Thymus (tissue), 11 donors: Measurements from ENCODE around the gene DNAJC16. TPM values are rescaled to one million over a fixed set of nuclear protein-coding genes. Genes with fewer than 3 reads are reported as not detected.

Source experiments
- DNase-seq, 9 donors: peaks; one replicate each; pipeline ENCODE4 v3.0.0-alpha.2; 2013; ENCODE audit warnings: low spot score in 9 of 9, low read depth in 6 of 9, missing footprints in 1 of 9
- H3K27ac ChIP-seq, 2 donors: one replicate each; pipeline ENCODE4 v1.5.1; 2013; ENCODE audit warnings: control low read depth in 1 of 2, low read depth in 1 of 2, low read length in 1 of 2, mild to moderate bottlenecking in 1 of 2, moderate library complexity in 1 of 2
- H3K27me3 ChIP-seq, 2 donors: one replicate each; pipeline ENCODE4 v1.5.1; 2013; ENCODE audit warnings: low read length in 1 of 2; ENCODE audit not compliant: control insufficient read depth in 2 of 2, insufficient read depth in 1 of 2
- H3K36me3 ChIP-seq, 2 donors: one replicate each; pipeline ENCODE4 v1.5.1; 2013; ENCODE audit warnings: low read length in 1 of 2, mild to moderate bottlenecking in 1 of 2, moderate library complexity in 1 of 2; ENCODE audit not compliant: control insufficient read depth in 2 of 2, insufficient read depth in 2 of 2
- H3K4me1 ChIP-seq, 2 donors: one replicate each; pipeline ENCODE4 v1.5.1; 2013; ENCODE audit warnings: low read length in 2 of 2; ENCODE audit not compliant: control insufficient read depth in 2 of 2, insufficient read depth in 2 of 2
- H3K4me3 ChIP-seq, 2 donors: one replicate each; pipeline ENCODE4 v1.5.1; 2013; ENCODE audit warnings: low read length in 2 of 2, control low read depth in 1 of 2, mild to moderate bottlenecking in 1 of 2
- H3K9me3 ChIP-seq, 2 donors: one replicate each; pipeline ENCODE4 v1.5.1; 2013; ENCODE audit warnings: low read length in 1 of 2, mild to moderate bottlenecking in 1 of 2; ENCODE audit not compliant: control insufficient read depth in 2 of 2, insufficient read depth in 1 of 2
- WGBS: extraction: QIAGEN DNeasy Blood & Tissue Kit; methylation state at CpG from one replicate; pipeline ENCODE4 v1.1.7; 2013; 5-methylcytosine and 5-hydroxymethylcytosine counted together
- polyA plus RNA-seq: library from polyadenylated mRNA; stranded (reverse); fragments of 200-250 nt; gene quantifications from one replicate; pipeline ENCODE4 v1.2.3, GENCODE V29; 2013
- total RNA-seq: library from RNA; stranded (reverse); fragments of 120-200 nt; gene quantifications from one replicate; pipeline ENCODE4 v1.2.4, GENCODE V29; 2013
- donor health status: healthy.

Gene DNAJC16
- total and polyA plus RNA-seq, 2 donors = 6.5 to 8.4 TPM

GRCh38 chr1:15578921-15579682 is 52.5 kb downstream of the DNAJC16 start:
- DNase-seq = peak in 4 of 9 donors; percentile 39 to 75 (median 50)
- H3K27ac ChIP-seq = peak overlapping the region; percentile 83 to 93
- 82% methylated on average over 16 of the region's 16 CpGs for WGBS

GRCh38 chr1:15579683-15580047 is 53.0 kb downstream of the DNAJC16 start:
- no peak for DNase-seq
- Histone ChIP-seq H3K27ac (peak overlapping the region; percentile 83 to 93), H3K4me3 (no peak overlapping the region)

More at GRCh38 chr1:15578921-15579682, 52.5 kb downstream of the DNAJC16 start:
- no peaks in the 10 kb centered on the region for H3K36me3 ChIP-seq
- peaks cover 10 to 17% of the 10 kb centered on the region in 2 donors for H3K4me1 ChIP-seq
- no peak overlapping the region for H3K4me3 ChIP-seq
- H3K9me3 ChIP-seq = no peaks in the 10 kb centered on the region
- H3K27me3 ChIP-seq = peaks cover 0 to 4% of the 10 kb centered on the region in 2 donors

GRCh38 chr1:15583016-15583706 is 56.5 kb downstream of the DNAJC16 start:
- DNase-seq = no peak
- H3K27ac ChIP-seq = no peak overlapping the region
- WGBS = 93% methylated on average over 18 of the region's 18 CpGs
- no peaks in the 10 kb centered on the region for H3K36me3 ChIP-seq
- H3K9me3 ChIP-seq = no peaks in the 10 kb centered on the region
- H3K4me3 ChIP-seq = no peak overlapping the region
- peaks cover 0 to 18% of the 10 kb centered on the region in 2 donors for H3K27me3 ChIP-seq
- peaks cover 13 to 20% of the 10 kb centered on the region in 2 donors for H3K4me1 ChIP-seq

More at GRCh38 chr1:15579683-15580047, 53.0 kb downstream of the DNAJC16 start:
- H3K36me3 ChIP-seq = no peaks in the 10 kb centered on the region
- no peaks in the 10 kb centered on the region for H3K9me3 ChIP-seq
- peaks cover 0 to 9% of the 10 kb centered on the region in 2 donors for H3K27me3 ChIP-seq
- peaks cover 14 to 20% of the 10 kb centered on the region in 2 donors for H3K4me1 ChIP-seq

GRCh38 chr1:15584489-15585363 is 58.1 kb downstream of the DNAJC16 start, which contains the start of gene AGMAT:
Gene AGMAT (minus strand): TSS chr1:15585051. CDS start chr1:15584967, 84 bp downstream.
- peak in 2 of 9 donors; percentile 18 to 44 for DNase-seq
- Histone ChIP-seq H3K4me1 (peaks cover 8 to 9% of the 10 kb centered on the region in 2 donors), H3K27me3 (peaks cover 0 to 18% of the 10 kb centered on the region in 2 donors), H3K9me3 (no peaks in the 10 kb centered on the region), H3K27ac (peak within 1 kb of the TSS in 1 of 2 donors; percentile 71), H3K36me3 (no peaks in the 10 kb centered on the region), H3K4me3 (peak within 1 kb of the TSS; percentile 29 to 48)
- 5% methylated on average over 68 of the region's 68 CpGs for WGBS

GRCh38 chr1:15592285-15592684 is 65.6 kb downstream of the DNAJC16 start:
- Histone ChIP-seq H3K9me3 (no peaks in the 10 kb centered on the region), H3K4me3 (no peak overlapping the region), H3K27me3 (peaks cover 0 to 7% of the 10 kb centered on the region in 2 donors), H3K36me3 (no peaks in the 10 kb centered on the region), H3K4me1 (no peaks in the 10 kb centered on the region), H3K27ac (no peak overlapping the region)
- DNase-seq = peak in 1 of 9 donors; percentile 27
- WGBS = 94% methylated on average over 5 of the region's 5 CpGs

GRCh38 chr1:15595809-15596617 is 69.4 kb downstream of the DNAJC16 start:
- Histone ChIP-seq H3K36me3 (no peaks in the 10 kb centered on the region), H3K4me1 (no peaks in the 10 kb centered on the region), H3K27ac (no peak overlapping the region), H3K9me3 (no peaks in the 10 kb centered on the region), H3K27me3 (peaks cover 0 to 9% of the 10 kb centered on the region in 2 donors), H3K4me3 (no peak overlapping the region)
- WGBS = 88% methylated on average over 5 of the region's 5 CpGs
- no peak for DNase-seq

GRCh38 chr1:15598436-15598835 is 71.8 kb downstream of the DNAJC16 start:
- Histone ChIP-seq H3K36me3 (no peaks in the 10 kb centered on the region), H3K27ac (no peak overlapping the region), H3K4me1 (peaks cover 2 to 5% of the 10 kb centered on the region in 2 donors), H3K9me3 (peaks cover 0 to 5% of the 10 kb centered on the region in 2 donors), H3K27me3 (peaks cover 0 to 9% of the 10 kb centered on the region in 2 donors), H3K4me3 (no peak overlapping the region)
- 96% methylated on average over 2 of the region's 2 CpGs for WGBS
- DNase-seq = no peak
